ENCODE measurements around the gene TCP11L2.
"Not testable (repeated sequence)": the region's sequence is repeated elsewhere in the genome, so short reads cannot be mapped to it uniquely, and the experiment has no call there.

TCP11L2 gene

GRCh38 chr12:106343214-106343528 lies 40.6 kb downstream of the TCP11L2 start:
- DNase-seq (ENCODE audit: low spot score): no peak

DNA sequence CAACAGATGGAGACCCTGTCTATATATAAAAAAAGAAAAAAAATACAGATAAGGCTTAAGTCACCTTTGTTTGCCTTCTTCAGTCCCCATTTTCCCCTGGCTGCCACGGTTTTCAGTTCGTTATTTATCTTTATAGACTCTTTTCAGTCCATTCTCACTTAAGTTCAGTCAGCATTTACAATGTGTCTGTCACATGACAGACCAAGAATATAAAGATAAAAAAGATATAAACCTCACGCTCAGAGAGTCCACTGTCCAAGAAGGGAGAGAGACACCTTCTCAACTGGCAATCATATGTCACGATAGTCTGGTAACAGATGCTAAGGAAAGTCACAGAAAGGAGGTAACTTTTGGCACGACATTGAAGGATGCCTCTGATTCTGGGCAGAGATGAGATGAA lies 41.6 kb downstream of the TCP11L2 start:
- no peak for DNase-seq (ENCODE audit: low spot score)

- peak; percentile 14 for DNase-seq (ENCODE audit: low spot score)
These were observed 43.2 kb downstream of the TCP11L2 start for GRCh38 chr12:106345746-106346145.

GRCh38 chr12:106348411-106348810 lies 45.9 kb downstream of the TCP11L2 start:
- no peak for DNase-seq (ENCODE audit: low spot score)

- no peak for DNase-seq (ENCODE audit: low spot score)
These were observed 50.6 kb downstream of the TCP11L2 start for GRCh38 chr12:106353175-106353574.

GRCh38 chr12:106357549-106358395 lies 55.2 kb downstream of the TCP11L2 start, which contains the start of gene POLR3B:
Gene POLR3B, plus strand, starts transcription at chr12:106357748. Its CDS starts 132 bp downstream, at chr12:106357880.
- DNase-seq (ENCODE audit: low spot score): peak; percentile 97

GRCh38 chr12:106358396-106359241 lies 56.1 kb downstream of the TCP11L2 start:
- peak; percentile 60 for DNase-seq (ENCODE audit: low spot score)

- DNase-seq (ENCODE audit: low spot score): no peak
These were observed 57.3 kb downstream of the TCP11L2 start for GRCh38 chr12:106359646-106360399.

DNA sequence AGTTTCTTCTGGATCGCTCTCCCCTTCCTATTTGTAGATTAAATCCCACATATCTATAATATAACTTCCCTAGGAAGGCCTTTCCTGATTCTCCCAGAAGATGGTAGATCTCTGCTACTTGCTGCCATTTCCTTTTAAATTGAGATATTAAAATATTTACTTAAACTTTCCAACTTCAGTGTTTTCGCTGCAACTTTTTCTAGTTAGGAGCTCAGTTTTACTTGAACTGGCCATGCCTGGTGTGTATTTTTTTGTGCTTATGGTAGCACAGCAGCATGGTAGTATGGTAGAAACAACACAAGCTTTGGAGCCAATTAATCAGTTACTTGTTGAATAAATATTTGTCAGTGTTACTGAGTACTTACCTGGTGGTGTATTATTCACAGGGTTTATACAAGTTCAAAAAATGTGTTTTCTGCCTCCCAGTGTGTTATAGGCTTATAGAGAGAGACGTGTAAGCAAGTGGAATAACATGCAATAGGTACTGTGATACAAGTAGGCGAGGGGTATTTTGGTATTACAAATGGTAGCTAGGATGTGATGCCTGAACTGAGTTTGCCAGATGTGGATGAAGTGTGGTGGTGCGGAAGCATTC lies 58.0 kb downstream of the TCP11L2 start:
- no peak for DNase-seq (ENCODE audit: low spot score)

DNA sequence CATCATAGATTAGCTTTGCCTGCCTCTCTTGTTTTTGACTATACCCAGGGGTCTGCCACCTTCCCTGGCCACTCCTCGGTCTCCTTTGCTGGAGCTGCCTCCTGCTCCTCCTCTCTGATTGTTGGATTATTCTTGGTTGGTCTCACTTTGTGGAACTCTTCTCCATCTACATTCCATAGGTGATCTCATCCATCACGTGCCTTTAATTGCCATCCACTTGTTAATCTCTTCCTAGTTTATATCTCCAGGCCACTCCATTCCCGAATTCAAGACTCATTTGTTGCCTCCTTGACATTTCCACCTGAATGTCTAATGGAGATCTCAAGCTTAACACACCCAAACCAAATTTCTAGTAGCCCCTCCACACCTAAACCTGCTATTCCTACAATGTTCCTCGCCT lies 60.4 kb downstream of the TCP11L2 start:
- no peak for DNase-seq (ENCODE audit: low spot score)

GRCh38 chr12:106364261-106364660 lies 61.7 kb downstream of the TCP11L2 start:
- no peak for DNase-seq (ENCODE audit: low spot score)

DNA sequence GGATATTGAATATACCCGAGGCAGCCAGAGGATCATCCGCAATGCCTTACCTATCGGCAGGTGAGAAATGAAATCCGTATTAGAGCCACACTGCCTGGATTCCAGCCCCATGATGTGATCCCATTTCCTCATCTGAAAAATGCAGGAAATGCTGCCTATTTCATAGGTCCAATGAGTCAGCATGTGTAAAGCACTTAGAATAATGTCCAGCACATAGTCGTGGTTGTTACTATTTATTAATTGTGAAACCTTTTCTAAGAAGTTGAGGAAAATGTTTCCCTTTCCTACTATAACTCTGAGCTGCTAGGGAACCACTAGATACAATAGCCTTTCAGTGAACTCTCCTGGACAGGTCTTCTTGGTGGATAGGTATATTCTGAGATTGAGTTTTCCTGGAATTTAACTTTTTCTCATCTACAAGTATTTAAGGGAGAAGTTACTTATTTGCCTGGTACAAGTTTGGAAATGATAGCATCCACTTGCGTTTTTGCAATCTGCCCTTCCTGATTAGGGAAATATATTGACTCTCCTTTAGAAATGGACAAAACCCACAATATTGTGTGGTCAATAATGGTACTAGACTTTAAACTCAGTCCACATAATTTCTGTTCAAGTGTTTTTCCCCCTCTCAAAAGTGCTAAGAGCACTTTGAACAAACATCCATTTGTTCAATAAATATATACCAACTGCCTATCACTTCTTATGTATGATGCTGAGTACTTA lies 67.3 kb downstream of the TCP11L2 start:
- peak; percentile 76 for DNase-seq (ENCODE audit: low spot score)

DNA sequence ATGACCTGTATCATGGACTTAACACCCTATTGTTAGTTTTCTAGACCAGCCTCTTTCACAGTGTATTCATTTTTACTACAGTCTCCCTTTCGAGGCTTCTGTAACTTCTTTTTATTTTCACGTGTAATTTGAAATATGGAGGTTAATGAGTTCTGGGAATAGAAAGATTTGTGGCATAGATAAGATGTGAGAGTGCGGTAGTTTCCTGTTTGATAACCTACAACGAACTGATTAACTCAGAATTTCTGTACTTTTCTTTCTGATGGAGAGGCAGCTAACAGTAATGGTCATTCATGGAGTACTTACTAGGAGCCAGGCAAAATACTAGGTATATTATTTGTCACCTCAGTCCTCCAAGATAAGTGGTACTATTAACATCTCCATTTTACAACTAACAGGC lies 76.3 kb downstream of the TCP11L2 start:
- DNase-seq (ENCODE audit: low spot score): no peak

DNA sequence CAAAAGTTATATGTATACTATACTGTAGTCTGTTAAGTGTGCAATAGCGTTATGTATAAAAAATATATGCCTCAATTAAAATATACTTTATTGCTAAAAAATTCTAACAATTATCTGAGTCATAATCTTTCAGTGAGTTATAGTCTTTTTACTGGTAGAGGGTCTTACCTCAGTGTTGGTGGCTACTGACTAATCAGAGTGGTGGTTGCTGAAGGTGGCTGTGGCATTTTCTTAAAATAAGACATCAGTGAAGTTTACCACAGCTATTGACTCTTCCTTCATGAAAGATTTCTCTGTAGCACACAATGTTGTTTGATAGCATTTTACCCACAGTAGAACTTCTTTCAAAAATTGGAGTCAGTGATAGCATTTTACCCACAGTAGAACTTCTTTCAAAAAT lies 78.4 kb downstream of the TCP11L2 start:
- no peak for DNase-seq (ENCODE audit: low spot score)

GRCh38 chr12:106381866-106382265 lies 79.3 kb downstream of the TCP11L2 start:
- not testable (repeated sequence) for DNase-seq (ENCODE audit: low spot score)

DNA sequence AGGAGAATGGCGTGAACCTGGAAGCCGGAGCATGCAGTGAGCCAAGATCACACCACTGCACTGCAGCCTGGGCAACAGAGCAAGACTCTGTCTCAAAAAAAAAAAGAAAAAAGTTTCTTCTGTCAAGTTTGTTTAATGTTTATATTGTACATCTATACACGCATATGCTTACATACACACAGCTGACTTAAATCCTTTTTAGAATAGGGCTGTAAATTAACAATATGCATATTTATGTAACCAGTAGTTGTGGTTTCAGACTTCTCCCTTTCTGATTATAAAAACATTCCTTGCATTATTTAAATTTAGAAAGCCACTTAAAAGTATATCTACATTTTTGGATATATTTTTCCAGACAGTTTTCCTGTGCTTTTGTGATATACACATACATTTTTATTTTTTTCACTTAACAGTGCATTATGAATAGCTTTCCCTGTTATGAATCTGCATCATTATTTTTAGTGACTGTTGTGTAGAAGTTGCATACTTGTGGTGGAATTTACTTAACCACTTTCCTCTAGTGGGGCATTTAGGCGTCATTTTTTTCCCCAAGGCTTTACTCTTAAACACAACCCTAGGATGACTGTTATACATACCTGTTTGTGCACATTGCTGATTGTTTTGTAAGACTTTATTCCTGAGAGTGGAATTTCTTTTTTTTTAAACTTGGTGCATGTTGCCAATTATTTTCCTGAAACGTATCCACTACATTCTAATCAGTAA lies 84.4 kb downstream of the TCP11L2 start:
- DNase-seq (ENCODE audit: low spot score): peak; percentile 4

DNA sequence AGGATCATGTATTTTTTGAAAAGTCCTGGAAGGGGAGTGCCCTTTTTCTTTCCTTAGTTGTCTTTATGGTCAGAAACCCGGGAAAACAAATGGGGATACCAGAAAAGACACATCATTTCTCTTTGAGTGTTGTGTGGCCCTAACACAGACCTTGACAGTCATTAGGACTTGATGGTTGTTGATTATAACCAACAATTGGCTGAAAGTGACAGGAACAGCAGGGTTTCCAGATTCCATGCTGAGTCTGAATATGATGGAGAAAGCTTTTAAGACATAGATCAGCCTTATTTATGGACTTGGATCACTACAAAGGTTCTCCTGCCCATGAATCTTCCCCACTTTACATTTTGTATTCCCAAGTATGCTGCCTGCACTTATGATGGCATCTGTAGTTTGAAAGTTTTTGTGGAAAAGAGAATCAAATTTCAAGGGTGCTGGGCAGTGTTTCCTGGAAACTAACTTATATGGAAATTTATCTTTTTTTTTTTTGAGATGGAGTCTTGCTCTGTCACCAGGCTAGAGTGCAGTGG lies 85.4 kb downstream of the TCP11L2 start:
- DNase-seq (ENCODE audit: low spot score): no peak

DNA sequence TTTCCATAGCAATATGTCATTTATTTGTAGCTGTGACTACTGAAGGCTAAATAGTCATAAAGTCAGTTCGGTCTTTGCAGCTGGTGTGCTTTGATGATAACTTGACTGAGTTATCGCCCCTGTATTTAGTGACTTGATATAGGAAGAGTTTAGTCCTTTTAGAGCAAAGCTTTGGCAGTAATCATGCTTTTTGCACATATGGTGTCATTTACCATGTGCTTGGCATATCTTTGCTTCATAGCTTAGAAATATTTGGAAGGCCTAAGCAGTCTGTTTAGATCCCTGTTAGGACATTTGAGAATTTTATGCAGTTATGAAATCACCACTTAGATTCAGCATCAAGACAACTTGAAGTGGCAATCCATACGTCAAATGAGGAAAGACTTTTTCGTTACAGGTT lies 86.6 kb downstream of the TCP11L2 start:
- DNase-seq (ENCODE audit: low spot score): no peak

- DNase-seq (ENCODE audit: low spot score): no peak
These were observed 90.2 kb downstream of the TCP11L2 start for GRCh38 chr12:106392759-106393158.

All from AG08395 (cell line).